Measurements from ENCODE around the gene SLC9B2. TPM values are rescaled to one million over a fixed set of nuclear protein-coding genes. Genes with fewer than 3 reads are reported as not detected.

SLC9B2 gene
- total and polyA plus RNA-seq, 5 donors, result 5.0 to 12.7 (median 8.5) TPM

GRCh38 chr4:103046416-103047290, 29.9 kb downstream of the SLC9B2 start:
- ATAC-seq (peak; percentile 76 to 81), DNase-seq (peak in 1 of 3 donors; percentile 32)
- intact Hi-C loops (cut with DNase I), result no loop called here
- WGBS, result 46% methylated on average over 5 of the region's 5 CpGs
- Histone ChIP-seq H3K9me3 (ENCODE audit: control insufficient read depth, low read length) (no peaks in the 10 kb centered on the region), H3K4me1 (ENCODE audit: control insufficient read depth, insufficient read depth, low read length) (no peaks in the 10 kb centered on the region), H3K4me3 (ENCODE audit: low read length) (no peak overlapping the region), H3K27me3 (ENCODE audit: control insufficient read depth, insufficient read depth) (no peaks in the 10 kb centered on the region), H3K27ac (ENCODE audit: low read length) (no peak overlapping the region)

GRCh38 chr4:103044183-103044582, 32.4 kb downstream of the SLC9B2 start:
- intact Hi-C loops (cut with DNase I), result no loop called here
- ATAC-seq, result no peak
- Histone ChIP-seq H3K27me3 (ENCODE audit: control insufficient read depth, insufficient read depth) (no peaks in the 10 kb centered on the region), H3K27ac (ENCODE audit: low read length) (no peak overlapping the region), H3K9me3 (ENCODE audit: control insufficient read depth, low read length) (no peaks in the 10 kb centered on the region), H3K4me1 (ENCODE audit: control insufficient read depth, insufficient read depth, low read length) (no peaks in the 10 kb centered on the region), H3K4me3 (ENCODE audit: low read length) (no peak overlapping the region)
- WGBS, result 89% methylated on average over 2 of the region's 2 CpGs
- DNase-seq, result no peak

- Histone ChIP-seq H3K9me3 (ENCODE audit: control insufficient read depth, low read length) (no peaks in the 10 kb centered on the region), H3K27me3 (ENCODE audit: control insufficient read depth, insufficient read depth) (no peaks in the 10 kb centered on the region), H3K27ac (ENCODE audit: low read length) (no peak overlapping the region), H3K4me1 (ENCODE audit: control insufficient read depth, insufficient read depth, low read length) (no peaks in the 10 kb centered on the region), H3K4me3 (ENCODE audit: low read length) (no peak overlapping the region)
- 78% methylated on average over 2 of the region's 2 CpGs for WGBS
- intact Hi-C loops (cut with DNase I), result no loop called here
- ATAC-seq, result peak; percentile 62 to 84
- DNase-seq, result no peak
Observed at GRCh38 chr4:103036169-103036568, 40.4 kb downstream of the SLC9B2 start.

- DNase-seq (no peak), ATAC-seq (peak in 1 of 2 donors; percentile 41)
- 64% methylated on average over 2 of the region's 2 CpGs for WGBS
- no peaks in the 10 kb centered on the region for H3K27me3 ChIP-seq (ENCODE audit: control insufficient read depth, insufficient read depth)
- no peaks in the 10 kb centered on the region for H3K4me1 ChIP-seq (ENCODE audit: control insufficient read depth, insufficient read depth, low read length)
- H3K4me3 ChIP-seq (ENCODE audit: low read length), result no peak overlapping the region
- no peak overlapping the region for H3K27ac ChIP-seq (ENCODE audit: low read length)
- H3K9me3 ChIP-seq (ENCODE audit: control insufficient read depth, low read length), result no peaks in the 10 kb centered on the region
- intact Hi-C loops (cut with DNase I), result no loop called here
Observed at GRCh38 chr4:103032574-103032973, 44.0 kb downstream of the SLC9B2 start.

- H3K27ac ChIP-seq (ENCODE audit: low read length), result no peak overlapping the region
- ATAC-seq, result no peak
- DNase-seq, result no peak
- H3K27me3 ChIP-seq (ENCODE audit: control insufficient read depth, insufficient read depth), result no peaks in the 10 kb centered on the region
- H3K4me1 ChIP-seq (ENCODE audit: control insufficient read depth, insufficient read depth, low read length), result no peaks in the 10 kb centered on the region
- intact Hi-C loops (cut with DNase I), result no loop called here
- H3K4me3 ChIP-seq (ENCODE audit: low read length), result no peak overlapping the region
- H3K9me3 ChIP-seq (ENCODE audit: control insufficient read depth, low read length), result no peaks in the 10 kb centered on the region
- 86% methylated on average over 3 of the region's 3 CpGs for WGBS
Observed at GRCh38 chr4:103030791-103031190, 45.8 kb downstream of the SLC9B2 start.

GRCh38 chr4:103029300-103029699, 47.3 kb downstream of the SLC9B2 start:
- Histone ChIP-seq H3K27me3 (ENCODE audit: control insufficient read depth, insufficient read depth) (no peaks in the 10 kb centered on the region), H3K4me1 (ENCODE audit: control insufficient read depth, insufficient read depth, low read length) (no peaks in the 10 kb centered on the region), H3K4me3 (ENCODE audit: low read length) (no peak overlapping the region), H3K9me3 (ENCODE audit: control insufficient read depth, low read length) (no peaks in the 10 kb centered on the region), H3K27ac (ENCODE audit: low read length) (no peak overlapping the region)
- ATAC-seq (no peak), DNase-seq (no peak)
- intact Hi-C loops (cut with DNase I), result no loop called here
- 91% methylated on average over 1 of the region's 1 CpG for WGBS

GRCh38 chr4:103026868-103027267, 49.7 kb downstream of the SLC9B2 start:
- no peak for ATAC-seq
- WGBS, result 97% methylated on average over 1 of the region's 1 CpG

GRCh38 chr4:103024996-103025395, 51.6 kb downstream of the SLC9B2 start:
- ATAC-seq (no peak), DNase-seq (no peak)
- Histone ChIP-seq H3K9me3 (ENCODE audit: control insufficient read depth, low read length) (no peaks in the 10 kb centered on the region), H3K4me1 (ENCODE audit: control insufficient read depth, insufficient read depth, low read length) (no peaks in the 10 kb centered on the region), H3K27me3 (ENCODE audit: control insufficient read depth, insufficient read depth) (no peaks in the 10 kb centered on the region), H3K4me3 (ENCODE audit: low read length) (no peak overlapping the region), H3K27ac (ENCODE audit: low read length) (no peak overlapping the region)
- intact Hi-C loops (cut with DNase I), result no loop called here
- WGBS, result 92% methylated on average over 3 of the region's 3 CpGs

More at GRCh38 chr4:103026868-103027267, 49.7 kb downstream of the SLC9B2 start:
- intact Hi-C loops (cut with DNase I), result no loop called here
- no peaks in the 10 kb centered on the region for H3K27me3 ChIP-seq (ENCODE audit: control insufficient read depth, insufficient read depth)
- no peaks in the 10 kb centered on the region for H3K4me1 ChIP-seq (ENCODE audit: control insufficient read depth, insufficient read depth, low read length)
- DNase-seq, result no peak
- no peak overlapping the region for H3K4me3 ChIP-seq (ENCODE audit: low read length)
- no peak overlapping the region for H3K27ac ChIP-seq (ENCODE audit: low read length)
- no peaks in the 10 kb centered on the region for H3K9me3 ChIP-seq (ENCODE audit: control insufficient read depth, low read length)

GRCh38 chr4:103021120-103021519, 55.4 kb downstream of the SLC9B2 start:
- intact Hi-C loops (cut with DNase I), result no loop called here
- no peaks in the 10 kb centered on the region for H3K9me3 ChIP-seq (ENCODE audit: control insufficient read depth, low read length)
- no peak overlapping the region for H3K4me3 ChIP-seq (ENCODE audit: low read length)
- WGBS, result 97% methylated on average over 2 of the region's 2 CpGs
- H3K27me3 ChIP-seq (ENCODE audit: control insufficient read depth, insufficient read depth), result no peaks in the 10 kb centered on the region
- ATAC-seq (no peak), DNase-seq (no peak)
- no peak overlapping the region for H3K27ac ChIP-seq (ENCODE audit: low read length)
- no peaks in the 10 kb centered on the region for H3K4me1 ChIP-seq (ENCODE audit: control insufficient read depth, insufficient read depth, low read length)

- WGBS, result 2% methylated on average over 46 of the region's 46 CpGs
- Histone ChIP-seq H3K4me1 (ENCODE audit: control insufficient read depth, insufficient read depth, low read length) (no peaks in the 10 kb centered on the region), H3K4me3 (ENCODE audit: low read length) (peak within 1 kb of the TSS; percentile 64), H3K27me3 (ENCODE audit: control insufficient read depth, insufficient read depth) (no peaks in the 10 kb centered on the region), H3K27ac (ENCODE audit: low read length) (peak within 1 kb of the TSS; percentile 83), H3K9me3 (ENCODE audit: control insufficient read depth, low read length) (no peaks in the 10 kb centered on the region)
- ATAC-seq (peak; percentile 99), DNase-seq (peak; percentile 97 to 99 (median 98))
- intact Hi-C loops (cut with DNase I), result loop anchor here in 1 of 4 donors (10.0 kb wide), 1 partner anchor 565 kb away; no protein-coding TSS in a partner anchor
Observed at GRCh38 chr4:103019308-103020124, 57.0 kb downstream of the SLC9B2 start, which contains the start of gene SLC9B1. Gene SLC9B1 (minus strand): TSS chr4:103019705. CDS start chr4:102991711, 27,994 bp downstream.

All from right cardiac atrium (tissue), 5 donors.